ENCODE data around the gene C1QBP.

Gene C1QBP

GRCh38 chr17:5430413-5430999 is 8.4 kb downstream of the C1QBP start:
- no peak for TF ChIP-seq CTCF (IDR thresholded peaks at IDR 0.05; ENCODE audit: low read depth, low read length)
- DNase-seq (ENCODE audit: extremely low read depth, low read depth), result no peak

DNA sequence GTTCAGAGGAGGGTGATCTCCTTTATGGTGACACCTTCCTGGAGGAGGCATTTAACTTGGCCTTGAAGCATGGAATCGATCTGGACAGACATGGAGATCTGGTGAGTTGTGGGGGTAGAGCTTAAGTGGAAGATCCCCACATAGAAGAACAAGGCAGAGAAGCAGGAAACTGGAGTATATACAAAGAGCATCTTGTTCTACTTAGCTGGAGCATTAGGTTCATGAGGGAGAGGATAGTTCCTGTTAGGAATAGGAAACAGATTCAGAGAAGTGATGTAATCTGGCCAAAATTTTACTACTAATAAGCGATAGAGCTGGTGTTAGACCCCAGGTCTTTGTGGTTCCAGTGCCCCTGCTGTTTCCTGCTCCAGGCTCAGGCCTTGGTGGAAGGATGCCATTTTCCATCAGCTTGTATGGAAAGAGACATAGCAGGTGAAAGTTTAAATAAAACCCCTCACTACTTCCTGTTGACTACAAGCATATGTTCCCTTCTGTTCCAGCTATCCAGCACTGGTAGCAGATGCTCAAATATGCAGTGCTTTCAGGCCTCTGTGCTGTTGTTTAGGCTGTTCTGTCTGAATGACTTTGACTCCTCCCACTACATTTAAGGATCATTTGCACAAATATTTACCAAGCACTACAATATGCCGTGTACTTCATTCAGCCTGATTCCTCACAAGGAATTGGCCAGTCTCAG is 9.6 kb downstream of the C1QBP start:
- DNase-seq (ENCODE audit: extremely low read depth, low read depth), result peak; percentile 30
- TF ChIP-seq CTCF (IDR thresholded peaks at IDR 0.05; ENCODE audit: low read depth, low read length), result no peak

DNA sequence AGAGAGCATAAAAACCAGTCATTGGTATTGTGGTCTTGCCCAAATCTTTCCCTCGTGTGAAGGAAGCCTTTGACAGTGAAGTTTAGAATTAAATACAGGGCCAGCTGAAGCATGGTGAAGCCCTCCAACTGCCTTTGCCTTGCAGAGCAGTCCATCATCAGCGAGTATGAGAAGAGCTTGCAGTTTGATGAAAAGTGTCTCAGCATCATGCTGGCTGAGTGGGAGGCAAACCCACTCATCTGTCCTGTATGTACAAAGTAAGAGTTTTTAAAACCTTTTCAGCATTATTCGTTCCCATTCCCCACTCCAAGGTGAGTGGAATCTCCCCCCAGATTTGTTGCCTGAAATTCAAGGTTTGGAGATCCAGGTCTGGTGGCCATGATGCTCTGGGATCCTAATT is 13.1 kb downstream of the C1QBP start:
- no peak for TF ChIP-seq CTCF (IDR thresholded peaks at IDR 0.05; ENCODE audit: low read depth, low read length)
- DNase-seq (ENCODE audit: extremely low read depth, low read depth), result no peak

DNA sequence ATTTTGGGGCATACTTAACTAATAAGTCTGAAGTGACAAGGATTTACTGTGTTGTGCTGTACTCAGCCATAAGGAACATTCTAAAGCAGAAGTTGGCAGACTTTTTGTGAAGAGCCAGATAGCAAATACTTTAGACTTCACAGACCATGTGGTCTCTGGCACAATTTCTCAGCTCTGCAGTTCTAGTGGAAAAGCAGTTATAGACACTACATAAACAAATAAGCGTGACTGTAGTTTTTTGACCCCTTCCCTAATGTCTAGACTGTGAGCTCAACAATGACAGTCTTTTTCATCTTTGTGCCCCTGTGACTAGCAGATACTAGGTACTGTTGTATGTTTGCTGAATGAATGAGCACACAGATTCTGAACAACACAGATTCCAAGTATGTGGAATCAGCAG is 14.0 kb downstream of the C1QBP start:
- DNase-seq (ENCODE audit: extremely low read depth, low read depth), result no peak
- TF ChIP-seq CTCF (IDR thresholded peaks at IDR 0.05; ENCODE audit: low read depth, low read length), result no peak

DNA sequence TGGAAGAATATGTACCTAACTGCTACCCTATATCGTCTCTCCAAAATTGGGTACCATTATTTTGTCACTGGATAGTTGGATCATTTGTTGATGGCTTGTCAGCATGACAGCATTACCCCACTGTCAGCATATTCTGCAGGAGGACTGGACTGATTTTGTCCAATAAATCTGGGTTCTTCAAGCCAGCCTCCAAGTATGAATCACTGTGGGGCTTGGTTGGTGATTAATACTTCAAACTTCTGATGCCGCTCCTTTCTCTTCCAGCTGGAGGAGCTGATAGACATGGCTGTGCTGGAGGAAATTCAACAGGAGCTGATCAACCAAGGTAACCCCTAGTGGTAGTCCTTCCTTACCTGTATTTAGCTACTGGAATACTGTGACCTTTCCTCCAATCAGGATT is 16.4 kb downstream of the C1QBP start:
- no peak for DNase-seq (ENCODE audit: extremely low read depth, low read depth)
- no peak for TF ChIP-seq CTCF (IDR thresholded peaks at IDR 0.05; ENCODE audit: low read depth, low read length)

- peak; percentile 44 for DNase-seq (ENCODE audit: extremely low read depth, low read depth)
- no peak for TF ChIP-seq CTCF (IDR thresholded peaks at IDR 0.05; ENCODE audit: low read depth, low read length)
Observed at GRCh38 chr17:5419959-5420653, 18.8 kb downstream of the C1QBP start, which contains the start of gene RPAIN. Gene RPAIN, plus strand, starts transcription at chr17:5420182. Its CDS starts 29 bp downstream, at chr17:5420211.

DNA sequence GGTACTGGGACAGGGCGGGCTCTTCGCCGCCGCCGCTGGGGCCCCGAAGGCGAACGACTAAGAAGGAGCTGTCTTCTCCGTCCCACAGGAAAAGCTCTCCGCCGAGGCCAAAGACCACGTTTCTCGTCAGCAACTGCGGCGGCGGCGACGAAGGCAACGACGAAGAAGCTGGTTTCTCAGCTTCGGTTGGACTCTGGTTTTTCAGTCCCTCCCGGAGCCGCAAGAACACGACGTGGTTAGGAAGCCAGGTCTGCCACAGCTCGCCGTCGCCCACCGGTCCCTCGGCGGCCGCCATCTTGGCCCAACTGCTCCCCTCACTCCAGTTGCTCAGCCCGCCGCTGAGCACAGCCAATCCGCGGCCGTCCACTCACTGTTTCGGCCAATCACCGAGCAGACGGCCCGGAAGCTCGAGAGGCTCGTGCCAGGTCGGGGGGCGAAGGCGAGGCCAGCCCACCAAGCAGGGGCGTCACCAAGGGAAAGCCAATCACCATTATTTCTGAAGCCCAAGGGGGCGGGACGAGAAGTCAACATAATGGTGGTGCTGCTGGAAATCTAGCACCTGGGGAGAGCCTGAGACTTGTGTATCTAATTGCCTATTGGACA is 19.5 kb downstream of the C1QBP start, which contains the start of gene NUP88:
Gene NUP88 (minus strand): TSS at position 307 of the 603 bp plus-strand sequence. CDS start 12 bp downstream, at position 295.
- TF ChIP-seq CTCF (IDR thresholded peaks at IDR 0.05; ENCODE audit: low read depth, low read length), result no peak
- DNase-seq (ENCODE audit: extremely low read depth, low read depth), result peak; percentile 89
